ENCODE data around the gene CAMSAP2. TPM values are rescaled to one million over a fixed set of nuclear protein-coding genes. Genes with fewer than 3 reads are reported as not detected.

Gene CAMSAP2
- total RNA-seq, 4 donors from 2014 or later = 26.5 to 47.4 (median 33.3) TPM

GRCh38 chr1:200867018-200867811 lies 128.5 kb downstream of the CAMSAP2 start:
- 60% methylated on average over 11 of the region's 11 CpGs for WGBS

DNA sequence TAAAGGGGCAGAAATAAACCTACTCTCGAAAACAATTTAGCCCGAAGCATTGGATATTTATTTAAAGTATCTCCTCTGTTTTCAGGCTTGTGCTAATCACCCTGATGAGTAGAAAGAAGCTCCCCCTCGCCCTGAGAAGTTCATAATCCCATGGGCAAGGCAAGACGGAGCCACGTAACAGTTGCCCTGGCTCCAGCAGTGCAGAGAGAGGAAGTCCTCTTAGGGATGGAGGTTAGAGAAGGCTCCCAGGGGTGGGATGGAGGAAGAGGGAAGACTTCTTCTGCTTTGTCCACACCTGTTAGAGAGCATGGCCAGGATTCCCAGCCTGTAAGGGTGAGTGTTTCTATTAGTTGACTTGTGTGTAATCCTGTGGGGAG lies 130.7 kb downstream of the CAMSAP2 start:
- no peaks in the 10 kb centered on the region for H3K9me3 ChIP-seq
- TF ChIP-seq POLR2AphosphoS5 (IDR thresholded peaks at IDR 0.05) (no peak), POLR2A (IDR thresholded peaks at IDR 0.05) (no peak), EP300 (IDR thresholded peaks at IDR 0.05) (no peak)
- TF ChIP-seq, protein P1, sequence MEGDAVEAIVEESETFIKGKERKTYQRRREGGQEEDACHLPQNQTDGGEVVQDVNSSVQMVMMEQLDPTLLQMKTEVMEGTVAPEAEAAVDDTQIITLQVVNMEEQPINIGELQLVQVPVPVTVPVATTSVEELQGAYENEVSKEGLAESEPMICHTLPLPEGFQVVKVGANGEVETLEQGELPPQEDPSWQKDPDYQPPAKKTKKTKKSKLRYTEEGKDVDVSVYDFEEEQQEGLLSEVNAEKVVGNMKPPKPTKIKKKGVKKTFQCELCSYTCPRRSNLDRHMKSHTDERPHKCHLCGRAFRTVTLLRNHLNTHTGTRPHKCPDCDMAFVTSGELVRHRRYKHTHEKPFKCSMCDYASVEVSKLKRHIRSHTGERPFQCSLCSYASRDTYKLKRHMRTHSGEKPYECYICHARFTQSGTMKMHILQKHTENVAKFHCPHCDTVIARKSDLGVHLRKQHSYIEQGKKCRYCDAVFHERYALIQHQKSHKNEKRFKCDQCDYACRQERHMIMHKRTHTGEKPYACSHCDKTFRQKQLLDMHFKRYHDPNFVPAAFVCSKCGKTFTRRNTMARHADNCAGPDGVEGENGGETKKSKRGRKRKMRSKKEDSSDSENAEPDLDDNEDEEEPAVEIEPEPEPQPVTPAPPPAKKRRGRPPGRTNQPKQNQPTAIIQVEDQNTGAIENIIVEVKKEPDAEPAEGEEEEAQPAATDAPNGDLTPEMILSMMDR (IDR thresholded peaks at IDR 0.05) = no peak
- DNase-seq (ENCODE audit: low spot score in 2 of 2) = no peak
- no peak overlapping the region for H3K27ac ChIP-seq
- peaks cover 14% of the 10 kb centered on the region for H3K4me1 ChIP-seq
- H3K4me3 ChIP-seq = no peak overlapping the region
- H3K36me3 ChIP-seq = peaks cover 4% of the 10 kb centered on the region
- WGBS = 84% methylated on average over 5 of the region's 5 CpGs
- peaks cover 46% of the 10 kb centered on the region for H3K27me3 ChIP-seq

More at GRCh38 chr1:200867018-200867811, 128.5 kb downstream of the CAMSAP2 start:
- Histone ChIP-seq H3K36me3 (peaks cover 17% of the 10 kb centered on the region), H3K4me3 (no peak overlapping the region), H3K27ac (no peak overlapping the region), H3K4me1 (no peaks in the 10 kb centered on the region), H3K9me3 (no peaks in the 10 kb centered on the region), H3K27me3 (peaks cover 25% of the 10 kb centered on the region)
- TF ChIP-seq POLR2AphosphoS5 (IDR thresholded peaks at IDR 0.05) (no peak), POLR2A (IDR thresholded peaks at IDR 0.05) (no peak), EP300 (IDR thresholded peaks at IDR 0.05) (no peak)
- TF ChIP-seq, protein P1 (IDR thresholded peaks at IDR 0.05) = no peak
- no peak for DNase-seq (ENCODE audit: low spot score in 2 of 2)

DNA sequence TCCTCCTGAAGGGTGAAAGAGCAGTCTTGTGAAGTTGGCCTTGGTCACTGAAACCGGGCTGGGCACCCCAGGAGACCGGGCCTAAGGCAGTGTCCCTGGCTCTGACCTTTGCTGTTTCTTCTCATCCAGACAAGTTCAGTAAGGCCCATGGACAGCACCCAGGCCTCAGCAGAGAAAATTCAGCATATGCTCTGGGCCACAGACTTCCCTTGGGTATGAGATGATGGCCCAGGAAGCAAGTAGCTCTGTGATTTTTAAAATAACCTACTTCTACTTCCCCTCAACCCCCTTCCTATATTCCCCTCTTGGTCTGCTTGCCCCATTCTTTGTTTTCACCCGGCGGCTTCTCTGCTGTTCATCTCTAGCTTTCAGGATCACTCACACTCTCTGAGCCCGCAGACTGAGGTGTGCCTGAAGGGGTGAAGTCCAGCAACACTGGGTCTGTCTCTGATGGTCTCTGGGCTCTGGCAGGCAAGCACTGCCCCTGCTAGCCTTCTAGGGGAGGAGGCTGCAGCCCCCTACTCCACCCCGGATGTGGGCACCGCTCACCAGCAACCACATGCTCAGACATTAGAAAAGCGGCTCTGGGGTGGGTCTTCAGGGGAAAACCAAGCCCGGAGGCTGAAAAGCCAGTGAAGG lies 131.2 kb downstream of the CAMSAP2 start:
- Histone ChIP-seq H3K9me3 (no peaks in the 10 kb centered on the region), H3K4me1 (peaks cover 14% of the 10 kb centered on the region), H3K4me3 (no peak overlapping the region), H3K27ac (no peak overlapping the region), H3K36me3 (peaks cover 4% of the 10 kb centered on the region), H3K27me3 (peaks cover 47% of the 10 kb centered on the region)
- 81% methylated on average over 9 of the region's 9 CpGs for WGBS
- no peak for DNase-seq (ENCODE audit: low spot score in 2 of 2)
- TF ChIP-seq POLR2A (IDR thresholded peaks at IDR 0.05) = no peak
- TF ChIP-seq, protein P1 (IDR thresholded peaks at IDR 0.05) = no peak
- no peak for TF ChIP-seq EP300 (IDR thresholded peaks at IDR 0.05)
- TF ChIP-seq POLR2AphosphoS5 (IDR thresholded peaks at IDR 0.05) = no peak

DNA sequence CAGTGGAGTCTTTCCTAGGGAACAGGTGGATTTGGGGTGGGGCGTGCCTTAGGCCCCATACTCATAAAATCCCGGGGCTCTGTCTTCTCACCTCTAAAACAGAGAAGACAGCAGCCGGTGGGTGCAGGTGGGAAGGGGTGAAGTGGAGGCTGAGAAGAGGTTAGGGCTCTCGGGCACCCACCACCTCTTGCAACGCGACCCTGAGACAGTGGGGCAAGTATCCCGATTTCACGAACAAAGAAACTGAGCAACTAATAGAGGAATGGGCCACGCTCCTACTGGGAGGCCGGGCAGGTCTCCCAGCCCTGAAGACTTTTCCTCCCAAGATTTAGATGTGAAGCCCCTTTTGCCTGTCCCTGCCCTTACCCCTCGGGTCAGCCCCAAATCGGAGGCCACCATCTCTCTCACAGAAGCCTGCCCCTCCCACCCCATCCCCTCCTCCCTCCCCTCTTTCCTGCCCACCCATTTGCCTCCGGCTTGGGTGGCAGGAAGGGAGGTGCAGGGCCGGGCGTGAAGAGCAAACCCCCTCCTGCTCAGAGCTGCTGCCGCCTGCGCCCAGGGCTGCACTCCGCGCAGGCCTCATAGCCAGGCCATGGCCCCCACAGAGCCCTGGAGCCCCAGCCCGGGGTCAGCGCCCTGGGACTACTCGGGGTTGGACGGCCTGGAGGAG lies 133.9 kb downstream of the CAMSAP2 start, which contains the start of gene GPR25:
GPR25 (plus strand) TSS at position 536 of the 670 bp plus-strand sequence; CDS start at position 593, 57 bp downstream.
- WGBS = 100% methylated on average over 7 of the region's 23 CpGs
- Histone ChIP-seq H3K36me3 (no peaks in the 10 kb centered on the region), H3K27ac (no peak within 1 kb of the TSS), H3K4me1 (peaks cover 14% of the 10 kb centered on the region), H3K27me3 (peaks cover 63% of the 10 kb centered on the region), H3K9me3 (no peaks in the 10 kb centered on the region), H3K4me3 (peak within 1 kb of the TSS; percentile 42)
- TF ChIP-seq POLR2A (IDR thresholded peaks at IDR 0.05) = no peak
- TF ChIP-seq POLR2AphosphoS5 (IDR thresholded peaks at IDR 0.05) = no peak
- no peak for TF ChIP-seq EP300 (IDR thresholded peaks at IDR 0.05)
- TF ChIP-seq, protein P1 (IDR thresholded peaks at IDR 0.05) = no peak
- no peak for DNase-seq (ENCODE audit: low spot score in 2 of 2)
